GM15510 (cell line): ENCODE measurements around the gene TCEA2.

Experiments
- POLR2A ChIP-seq: IDR thresholded peaks from 3 replicates; pipeline ENCODE4 v1.6.1; 2011; ENCODE audit warnings: borderline replicate concordance; ENCODE audit not compliant: insufficient read length; ENCODE audit errors: extremely low read depth

The TCEA2 gene

GRCh38 chr20:64106981-64107735 is 44.2 kb downstream of the TCEA2 start, which contains the start of gene NPBWR2:
Gene NPBWR2 (minus strand): TSS chr20:64107565. CDS start chr20:64106831, 734 bp downstream.
- TF ChIP-seq POLR2A, result no peak

DNA sequence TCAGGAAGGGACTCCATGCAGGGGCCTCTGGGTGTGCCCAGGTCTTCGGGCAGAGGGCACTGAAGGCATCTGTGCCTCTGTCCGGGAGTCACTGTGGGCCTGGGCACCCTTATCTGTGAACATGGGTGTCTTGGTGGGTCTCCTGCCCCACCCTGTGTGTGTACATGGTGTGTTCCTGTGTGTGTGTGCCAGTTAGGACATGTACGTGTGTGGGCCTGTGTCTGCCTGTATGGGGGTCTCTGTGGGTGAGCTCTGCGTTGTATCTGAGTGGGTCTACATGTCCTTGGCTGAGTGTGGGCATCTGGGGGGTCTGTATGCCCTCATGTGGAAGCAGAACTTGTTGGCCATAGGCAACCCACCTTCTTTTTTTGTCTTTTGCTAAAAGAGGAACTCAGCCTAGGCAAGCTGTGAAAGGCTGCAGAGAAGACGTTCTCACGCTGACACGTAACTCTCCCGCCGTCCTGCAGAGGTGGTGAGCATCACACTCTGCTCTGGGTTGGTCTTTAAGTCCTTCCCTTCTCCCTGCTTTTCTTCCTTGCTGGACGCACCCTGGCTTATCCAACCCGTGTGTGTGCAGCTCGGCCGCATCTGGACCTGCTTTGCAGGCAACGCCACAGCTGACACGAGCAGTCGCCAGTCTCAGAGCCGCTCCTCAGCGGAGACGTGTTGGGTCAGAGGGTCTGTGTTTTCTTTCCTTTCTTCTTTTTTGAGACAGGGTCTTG is 44.9 kb downstream of the TCEA2 start:
- TF ChIP-seq POLR2A, result no peak

DNA sequence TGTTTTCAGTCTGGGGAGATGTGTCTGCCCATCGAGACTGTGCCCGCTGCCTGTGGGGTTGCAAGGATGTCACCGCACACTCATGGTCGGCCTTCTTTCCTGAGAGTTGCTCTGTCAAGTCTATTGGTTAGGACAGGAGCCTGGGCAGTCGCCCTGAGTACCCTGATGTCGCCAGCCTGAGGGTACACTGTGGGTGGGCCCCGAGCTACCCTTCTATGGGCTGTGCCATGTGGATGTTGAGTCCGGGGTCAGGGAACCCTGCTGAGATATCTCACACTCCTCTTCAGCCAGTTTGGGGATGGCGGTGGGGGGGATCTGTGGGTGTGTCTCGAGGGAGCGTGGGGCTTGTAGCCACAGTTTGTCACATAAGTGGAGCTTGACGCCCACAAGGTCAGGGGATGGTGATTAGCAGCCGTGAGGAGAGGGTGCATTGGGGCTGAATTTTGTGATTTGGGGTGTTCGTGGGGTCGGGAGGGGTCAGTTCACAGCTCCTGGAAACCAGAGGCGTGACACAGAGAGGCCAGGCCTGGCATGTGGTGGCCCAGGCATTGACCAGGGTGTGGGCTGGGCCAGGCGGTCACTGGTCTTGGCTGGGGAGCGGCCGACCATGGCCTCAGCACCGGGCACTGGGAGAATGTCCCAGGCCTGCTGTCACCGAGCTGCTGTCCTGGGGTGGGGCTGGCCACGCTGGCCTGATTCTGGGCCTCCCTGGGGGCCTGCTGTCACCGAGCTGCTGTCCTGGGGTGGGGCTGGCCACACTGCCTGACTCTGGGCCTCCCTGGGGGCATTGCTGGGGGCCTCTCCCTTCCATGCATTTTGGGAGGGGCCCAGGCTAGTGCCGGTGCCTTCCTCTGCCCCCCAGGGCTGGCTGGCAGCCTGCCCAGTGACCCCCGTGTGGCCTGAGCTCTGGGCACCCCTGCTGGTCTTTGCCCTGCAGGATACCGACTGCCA is 46.0 kb downstream of the TCEA2 start:
- no peak for TF ChIP-seq POLR2A

DNA sequence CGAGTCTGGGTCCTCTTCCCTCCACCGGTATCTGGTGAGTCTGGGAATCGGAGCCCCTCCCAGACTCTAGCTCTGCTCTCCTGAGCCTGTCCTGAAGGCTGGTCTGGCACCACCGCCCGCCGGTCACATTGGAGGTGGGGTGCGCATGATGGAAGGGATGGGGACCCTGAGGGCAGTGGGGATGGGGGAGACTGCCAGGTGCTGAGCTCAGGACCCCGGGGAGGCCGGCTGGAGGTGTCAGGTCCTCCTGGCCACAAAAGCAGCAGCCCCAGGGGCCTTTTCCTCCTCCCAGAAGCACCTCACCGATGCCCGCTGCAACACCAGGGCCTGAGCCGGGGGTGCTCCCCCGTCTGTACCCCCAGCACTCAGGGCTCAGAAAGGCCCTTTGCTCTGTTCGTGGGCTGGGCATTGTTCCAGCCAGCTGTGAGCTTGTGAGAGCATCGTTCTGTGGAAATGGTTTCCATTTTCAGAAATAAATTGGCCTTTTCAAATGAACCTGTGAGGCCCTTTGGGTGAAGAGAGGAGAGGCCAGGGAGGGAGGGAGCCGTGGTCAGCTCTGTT is 46.9 kb downstream of the TCEA2 start:
- no peak for TF ChIP-seq POLR2A

- TF ChIP-seq POLR2A, result no peak
These were observed 47.5 kb downstream of the TCEA2 start for GRCh38 chr20:64110411-64111068.

DNA sequence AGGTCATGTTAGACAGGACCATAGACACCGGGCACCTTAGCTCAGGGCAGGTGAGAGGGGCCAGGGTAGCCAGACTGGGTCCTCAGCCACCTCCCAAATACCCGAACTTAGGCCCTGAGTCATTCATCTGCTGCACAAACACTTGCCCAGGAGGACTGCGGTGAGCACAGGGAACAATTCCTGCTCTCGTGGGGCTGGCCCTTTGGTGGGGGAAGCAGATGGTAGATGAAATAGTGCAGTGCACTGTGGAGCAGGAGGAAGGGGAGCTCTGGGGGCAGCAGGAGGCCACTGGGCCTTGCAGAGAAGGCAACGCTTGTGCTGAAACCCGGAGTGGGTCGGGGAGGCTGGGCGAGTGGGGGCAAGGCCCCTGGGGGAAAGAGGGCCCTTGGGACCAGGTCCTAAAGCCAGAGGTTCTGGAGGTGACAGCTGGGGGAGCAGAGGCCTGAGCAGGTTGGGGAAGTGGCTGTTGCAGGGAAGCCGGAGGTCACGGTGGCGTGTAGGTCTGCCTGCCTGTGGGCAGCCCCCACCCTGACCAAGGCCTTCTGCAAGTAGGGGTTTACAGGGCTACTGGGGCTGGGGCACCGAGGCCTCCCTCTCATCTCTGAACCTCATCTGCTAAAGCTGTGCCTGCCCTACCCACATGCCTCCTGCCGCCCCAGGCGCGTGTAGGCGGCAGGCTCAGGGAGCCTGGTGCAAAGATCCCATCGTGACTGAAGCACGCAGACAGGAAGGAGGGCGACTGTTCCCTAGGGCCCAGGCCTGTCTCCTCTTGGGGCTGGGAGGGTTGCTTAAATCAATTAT is 49.0 kb downstream of the TCEA2 start:
- no peak for TF ChIP-seq POLR2A

- no peak for TF ChIP-seq POLR2A
These were observed 49.9 kb downstream of the TCEA2 start for GRCh38 chr20:64112691-64113443.

DNA sequence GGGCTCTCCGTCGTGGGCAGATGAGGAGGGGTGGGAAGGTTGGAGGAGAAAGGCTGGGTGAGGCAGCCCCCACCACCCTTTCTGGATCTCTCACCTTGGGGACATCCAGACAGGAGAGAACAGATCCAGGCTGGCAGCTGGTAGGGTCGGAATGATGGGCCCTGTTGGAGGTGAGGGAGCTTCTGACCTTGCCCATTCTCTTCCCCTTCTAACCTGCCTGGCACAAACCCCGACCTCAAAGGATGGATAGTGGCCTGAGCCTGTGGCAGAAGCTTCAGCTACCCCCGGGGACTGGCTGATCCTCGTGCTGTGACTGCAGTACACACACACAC is 50.4 kb downstream of the TCEA2 start:
- TF ChIP-seq POLR2A, result no peak

DNA sequence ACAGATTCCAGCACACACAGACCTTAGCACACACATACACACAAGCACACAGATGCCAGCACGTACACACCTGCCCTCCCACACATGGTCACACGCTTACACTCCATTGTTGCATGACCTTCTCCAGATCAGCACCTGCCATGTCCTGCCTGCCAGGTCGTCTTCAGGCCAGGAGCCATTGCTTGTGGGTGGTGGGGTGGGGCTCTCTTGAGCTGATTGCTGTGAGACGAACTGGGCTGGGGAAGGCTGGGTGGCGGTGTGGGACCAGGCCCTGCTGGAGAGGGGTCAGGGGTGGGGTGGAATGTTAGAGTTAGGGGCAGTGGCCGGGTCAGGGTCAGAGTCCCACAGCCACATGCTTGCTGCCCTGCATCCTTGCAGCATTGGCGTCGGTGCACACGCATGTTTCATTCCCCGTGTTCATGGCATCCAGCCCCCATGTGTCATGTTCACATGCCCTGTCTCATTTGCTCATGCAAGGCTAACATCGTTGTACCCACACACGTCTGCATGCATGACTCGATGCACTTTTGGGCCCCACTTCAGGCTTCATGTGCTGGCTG is 50.9 kb downstream of the TCEA2 start:
- no peak for TF ChIP-seq POLR2A

DNA sequence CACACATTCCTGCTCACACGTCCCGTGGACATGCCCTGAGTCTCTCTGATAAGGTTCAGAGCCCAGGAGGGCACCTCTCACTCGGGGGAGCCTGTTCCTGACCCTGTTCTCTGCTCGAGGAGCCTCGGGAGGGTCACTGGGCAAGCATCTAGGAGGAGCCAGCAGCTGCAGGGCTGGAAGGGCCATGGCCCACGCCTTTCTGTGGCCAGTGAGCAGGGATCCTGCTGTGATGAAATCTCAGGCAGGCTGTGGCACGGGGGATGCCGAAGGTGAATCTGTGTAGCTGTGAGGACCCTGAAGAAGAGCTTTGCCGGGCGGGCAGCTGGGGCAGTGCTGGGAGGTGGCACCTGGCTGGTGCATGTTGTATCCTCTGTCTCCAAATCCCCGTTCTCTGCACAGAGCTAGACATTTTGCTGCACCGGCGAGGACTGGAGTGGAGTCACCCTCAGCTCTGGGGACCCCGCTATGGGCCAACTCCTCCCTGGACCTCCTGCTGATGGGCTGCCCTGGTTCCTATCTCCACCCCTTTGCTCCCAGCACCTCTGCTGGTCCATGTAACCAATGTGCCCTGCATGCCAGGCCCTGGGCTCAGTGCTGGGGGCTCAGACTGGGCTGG is 51.5 kb downstream of the TCEA2 start:
- TF ChIP-seq POLR2A, result no peak

- TF ChIP-seq POLR2A, result no peak
These were observed 52.3 kb downstream of the TCEA2 start for GRCh38 chr20:64115171-64115911.
